ENCODE data around the gene KLC1.

Gene KLC1

GRCh38 chr14:103735815-103736545 is 107.0 kb downstream of the KLC1 start:
- no peaks in the 10 kb centered on the region for H3K9me3 ChIP-seq (ENCODE audit: control insufficient read depth, insufficient read depth, low read length)
- H4K20me1 ChIP-seq (ENCODE audit: control insufficient read depth, insufficient read depth, low read depth, low read length) = no peaks in the 10 kb centered on the region
- H3K4me3 ChIP-seq (ENCODE audit: low read length) = no peak overlapping the region
- no peaks in the 10 kb centered on the region for H3K27me3 ChIP-seq (ENCODE audit: control insufficient read depth, low read length)
- H3F3A ChIP-seq (ENCODE audit: control insufficient read depth, insufficient read depth) = no peaks in the 10 kb centered on the region
- H3K4me2 ChIP-seq (ENCODE audit: low read length) = no peak overlapping the region
- H3K9me2 ChIP-seq (replicated peaks; ENCODE audit: control insufficient read depth, low read length) = no peaks in the 10 kb centered on the region
- no peaks in the 10 kb centered on the region for H3K4me1 ChIP-seq (ENCODE audit: control insufficient read depth, low read length)
- H3K79me2 ChIP-seq (ENCODE audit: control insufficient read depth, low read length) = no peaks in the 10 kb centered on the region
- H3K27ac ChIP-seq (ENCODE audit: low read depth, low read length) = no peak overlapping the region
- H3K36me3 ChIP-seq (ENCODE audit: control insufficient read depth, low read length) = peaks cover 8% of the 10 kb centered on the region
- TF ChIP-seq EZH2phosphoT487 (IDR thresholded peaks at IDR 0.05; ENCODE audit: borderline replicate concordance, low read length) (no peak), CTCF (IDR thresholded peaks at IDR 0.05; ENCODE audit: low read depth, low read length, poor library complexity, severe bottlenecking) (no peak)

GRCh38 chr14:103736546-103737431 is 107.8 kb downstream of the KLC1 start:
- Histone ChIP-seq H4K20me1 (ENCODE audit: control insufficient read depth, insufficient read depth, low read depth, low read length) (no peaks in the 10 kb centered on the region), H3K4me1 (ENCODE audit: control insufficient read depth, low read length) (no peaks in the 10 kb centered on the region), H3K9me2 (replicated peaks; ENCODE audit: control insufficient read depth, low read length) (no peaks in the 10 kb centered on the region), H3K27ac (ENCODE audit: low read depth, low read length) (no peak overlapping the region), H3K36me3 (ENCODE audit: control insufficient read depth, low read length) (peaks cover 8% of the 10 kb centered on the region), H3K27me3 (ENCODE audit: control insufficient read depth, low read length) (no peaks in the 10 kb centered on the region), H3K4me2 (ENCODE audit: low read length) (no peak overlapping the region), H3F3A (ENCODE audit: control insufficient read depth, insufficient read depth) (no peaks in the 10 kb centered on the region), H3K79me2 (ENCODE audit: control insufficient read depth, low read length) (no peaks in the 10 kb centered on the region), H3K4me3 (ENCODE audit: low read length) (no peak overlapping the region), H3K9me3 (ENCODE audit: control insufficient read depth, insufficient read depth, low read length) (no peaks in the 10 kb centered on the region)
- TF ChIP-seq EZH2phosphoT487 (IDR thresholded peaks at IDR 0.05; ENCODE audit: borderline replicate concordance, low read length) (no peak), CTCF (IDR thresholded peaks at IDR 0.05; ENCODE audit: low read depth, low read length, poor library complexity, severe bottlenecking) (no peak)

GRCh38 chr14:103737432-103738045 is 108.5 kb downstream of the KLC1 start:
- peaks cover 8% of the 10 kb centered on the region for H3K36me3 ChIP-seq (ENCODE audit: control insufficient read depth, low read length)
- TF ChIP-seq CTCF (IDR thresholded peaks at IDR 0.05; ENCODE audit: low read depth, low read length, poor library complexity, severe bottlenecking) (no peak), EZH2phosphoT487 (IDR thresholded peaks at IDR 0.05; ENCODE audit: borderline replicate concordance, low read length) (no peak)
- H3K4me3 ChIP-seq (ENCODE audit: low read length) = no peak overlapping the region
- H3K9me3 ChIP-seq (ENCODE audit: control insufficient read depth, insufficient read depth, low read length) = no peaks in the 10 kb centered on the region
- no peaks in the 10 kb centered on the region for H3K4me1 ChIP-seq (ENCODE audit: control insufficient read depth, low read length)
- no peak overlapping the region for H3K4me2 ChIP-seq (ENCODE audit: low read length)
- H3K9me2 ChIP-seq (replicated peaks; ENCODE audit: control insufficient read depth, low read length) = no peaks in the 10 kb centered on the region
- no peak overlapping the region for H3K27ac ChIP-seq (ENCODE audit: low read depth, low read length)
- no peaks in the 10 kb centered on the region for H3K27me3 ChIP-seq (ENCODE audit: control insufficient read depth, low read length)
- no peaks in the 10 kb centered on the region for H3K79me2 ChIP-seq (ENCODE audit: control insufficient read depth, low read length)
- no peaks in the 10 kb centered on the region for H4K20me1 ChIP-seq (ENCODE audit: control insufficient read depth, insufficient read depth, low read depth, low read length)
- H3F3A ChIP-seq (ENCODE audit: control insufficient read depth, insufficient read depth) = no peaks in the 10 kb centered on the region

Measured in DOHH2 (cell line).